Neural progenitor cell (in vitro differentiated cells): ENCODE results near the gene ACTRT2. TPM values are rescaled to one million over a fixed set of nuclear protein-coding genes. Genes with fewer than 3 reads are reported as not detected.

Source experiments
- DNase-seq: peaks from one replicate; pipeline ENCODE4 v3.0.0-alpha.2; 2016; ENCODE audit warnings: low spot score
- H2AFZ ChIP-seq: fragments of 200-600 bp; sonication (generic); replicated peaks from 2 replicates; pipeline ENCODE4 v1.6.1; 2016; ENCODE audit warnings: antibody characterized with exemption
- H3F3A ChIP-seq: fragments of 200-600 bp; sonication (generic); 2 replicates; pipeline ENCODE4 v1.6.1; 2016; ENCODE audit warnings: antibody characterized with exemption, low read depth
- H3K27ac ChIP-seq: fragments of 200-600 bp; sonication (generic); 2 replicates; pipeline ENCODE4 v1.5.1; 2016; ENCODE audit warnings: mild to moderate bottlenecking
- H3K27me3 ChIP-seq: fragments of 200-600 bp; sonication (generic); 2 replicates; pipeline ENCODE4 v1.6.1; 2016; ENCODE audit warnings: mild to moderate bottlenecking, moderate library complexity
- H3K36me3 ChIP-seq: fragments of 200-600 bp; sonication (generic); 2 replicates; pipeline ENCODE4 v1.5.1; 2016
- H3K4me1 ChIP-seq: fragments of 200-600 bp; sonication (generic); 2 replicates; pipeline ENCODE4 v1.6.1; 2016; ENCODE audit warnings: mixed run types
- H3K4me2 ChIP-seq: fragments of 200-600 bp; sonication (generic); 2 replicates; pipeline ENCODE4 v1.6.1; 2016
- H3K4me3 ChIP-seq: fragments of 200-600 bp; sonication (generic); 2 replicates; pipeline ENCODE4 v1.5.1; 2016
- H3K79me2 ChIP-seq: fragments of 200-600 bp; sonication (generic); 2 replicates; pipeline ENCODE4 v1.6.1; 2016; ENCODE audit warnings: low read depth
- H3K9ac ChIP-seq: fragments of 200-600 bp; sonication (generic); 2 replicates; pipeline ENCODE4 v1.6.1; 2016
- H3K9me3 ChIP-seq: fragments of 200-600 bp; sonication (generic); 2 replicates; pipeline ENCODE4 v1.5.1; 2016; ENCODE audit warnings: low read depth
- H4K20me1 ChIP-seq: fragments of 200-600 bp; sonication (generic); 2 replicates; pipeline ENCODE4 v1.6.1; 2016; ENCODE audit warnings: low read depth
- H3K27ac Mint-ChIP-seq: 3 replicates; pipeline ENCODE4 v1.8.0; 2021; ENCODE audit warnings: mixed read lengths
- H3K27me3 Mint-ChIP-seq: 2 replicates; pipeline ENCODE4 v1.8.0; 2022; ENCODE audit warnings: low read depth, mild to moderate bottlenecking, inconsistent platforms, moderate library complexity, mixed read lengths; ENCODE audit not compliant: insufficient read depth
- H3K36me3 Mint-ChIP-seq: 3 replicates; pipeline ENCODE4 v1.8.0; 2021; ENCODE audit warnings: mixed read lengths
- H3K4me1 Mint-ChIP-seq: 3 replicates; pipeline ENCODE4 v1.8.0; 2021; ENCODE audit warnings: mixed read lengths
- H3K4me3 Mint-ChIP-seq: 3 replicates; pipeline ENCODE4 v1.8.0; 2021; ENCODE audit warnings: mild to moderate bottlenecking, moderate library complexity, mixed read lengths
- H3K9me3 Mint-ChIP-seq: 3 replicates; pipeline ENCODE4 v1.8.0; 2020; ENCODE audit warnings: mixed read lengths
- CTCF ChIP-seq: fragments of 200-600 bp; sonication (generic); IDR thresholded peaks from 2 replicates; pipeline ENCODE4 v1.5.1; 2017; ENCODE audit warnings: antibody characterized with exemption, mild to moderate bottlenecking
- EZH2 ChIP-seq: fragments of 200-600 bp; sonication (generic); IDR thresholded peaks from 2 replicates; pipeline ENCODE4 v1.6.1; 2017; ENCODE audit warnings: antibody characterized with exemption, mild to moderate bottlenecking, moderate library complexity
- EZH2phosphoT487 ChIP-seq: fragments of 200-600 bp; sonication (generic); IDR thresholded peaks from 2 replicates; pipeline ENCODE4 v1.6.1; 2017; ENCODE audit warnings: antibody characterized with exemption
- total RNA-seq: library from RNA; depleted of rRNA; stranded (reverse); fragments of >200 nt; gene quantifications from 2 replicates; pipeline ENCODE4 v1.2.3, GENCODE V29; 2015; ENCODE audit warnings: low replicate concordance

Gene ACTRT2
- total RNA-seq, 1 donor from 2014 or later: not detected

- Histone ChIP-seq H3K9me3 (peaks cover 9% of the 10 kb centered on the region), H3F3A (no peaks in the 10 kb centered on the region), H3K79me2 (no peaks in the 10 kb centered on the region), H3K4me3 (no peak overlapping the region), H3K36me3 (no peaks in the 10 kb centered on the region), H3K27me3 (no peaks in the 10 kb centered on the region), H4K20me1 (no peaks in the 10 kb centered on the region), H2AFZ (no peak overlapping the region), H3K9ac (no peak overlapping the region), H3K27ac (no peak overlapping the region), H3K4me1 (no peaks in the 10 kb centered on the region), H3K4me2 (no peak overlapping the region)
- H3K9me3 Mint-ChIP-seq: peaks cover 35% of the 10 kb centered on the region
- H3K27ac Mint-ChIP-seq: no peak overlapping the region
- H3K4me3 Mint-ChIP-seq: no peak overlapping the region
- no peak for DNase-seq
- H3K27me3 Mint-ChIP-seq: peaks cover 19% of the 10 kb centered on the region
- TF ChIP-seq EZH2: no peak
- no peak for TF ChIP-seq CTCF
- no peaks in the 10 kb centered on the region for H3K36me3 Mint-ChIP-seq
- H3K4me1 Mint-ChIP-seq: peaks cover 14% of the 10 kb centered on the region
These were observed 10.1 kb upstream of the ACTRT2 start for GRCh38 chr1:3011127-3011526.

GRCh38 chr1:3011631-3012455 lies 9.4 kb upstream of the ACTRT2 start:
- Mint-ChIP-seq H3K36me3 (no peaks in the 10 kb centered on the region), H3K27ac (no peak overlapping the region), H3K9me3 (peaks cover 28% of the 10 kb centered on the region), H3K27me3 (peaks cover 19% of the 10 kb centered on the region), H3K4me3 (no peak overlapping the region), H3K4me1 (peaks cover 14% of the 10 kb centered on the region)
- no peaks in the 10 kb centered on the region for H3F3A ChIP-seq
- no peaks in the 10 kb centered on the region for H3K36me3 ChIP-seq
- TF ChIP-seq CTCF: no peak
- no peak for TF ChIP-seq EZH2
- no peak for TF ChIP-seq EZH2phosphoT487
- no peak overlapping the region for H3K4me3 ChIP-seq
- no peak overlapping the region for H3K4me2 ChIP-seq
- no peak for DNase-seq
- H4K20me1 ChIP-seq: no peaks in the 10 kb centered on the region
- H2AFZ ChIP-seq: no peak overlapping the region
- H3K9me3 ChIP-seq: peaks cover 5% of the 10 kb centered on the region
- no peaks in the 10 kb centered on the region for H3K79me2 ChIP-seq
- no peaks in the 10 kb centered on the region for H3K4me1 ChIP-seq
- no peak overlapping the region for H3K27ac ChIP-seq
- no peaks in the 10 kb centered on the region for H3K27me3 ChIP-seq
- H3K9ac ChIP-seq: no peak overlapping the region

- Histone ChIP-seq H3K27me3 (no peaks in the 10 kb centered on the region), H3F3A (no peaks in the 10 kb centered on the region), H2AFZ (no peak overlapping the region), H3K4me3 (no peak overlapping the region), H3K9me3 (no peaks in the 10 kb centered on the region), H4K20me1 (no peaks in the 10 kb centered on the region), H3K36me3 (no peaks in the 10 kb centered on the region), H3K4me1 (no peaks in the 10 kb centered on the region), H3K27ac (no peak overlapping the region), H3K79me2 (no peaks in the 10 kb centered on the region), H3K4me2 (no peak overlapping the region), H3K9ac (no peak overlapping the region)
- TF ChIP-seq CTCF (peak; percentile 78), EZH2phosphoT487 (no peak), EZH2 (no peak)
- Mint-ChIP-seq H3K27me3 (peaks cover 18% of the 10 kb centered on the region), H3K4me3 (no peak overlapping the region), H3K27ac (no peak overlapping the region), H3K9me3 (peaks cover 21% of the 10 kb centered on the region), H3K36me3 (no peaks in the 10 kb centered on the region), H3K4me1 (peaks cover 14% of the 10 kb centered on the region)
- DNase-seq: peak; percentile 75
These were observed 8.6 kb upstream of the ACTRT2 start for GRCh38 chr1:3012456-3013291.
